Upper lobe of right lung (tissue), 1 donor: ENCODE measurements around the gene ALKBH1. TPM values are rescaled to one million over a fixed set of nuclear protein-coding genes. Genes with fewer than 3 reads are reported as not detected.

ENCODE experiments used
- ATAC-seq: fragments of 200-7000 bp; cut with Tn5 transposase; one replicate; pipeline ENCODE4 v1.9.1; 2020; ENCODE audit warnings: mild to moderate bottlenecking, moderate library complexity
- DNase-seq: peaks from one replicate; pipeline ENCODE4 v3.0.0-alpha.2; 2020
- H3K27ac ChIP-seq: fragments of 200-600 bp; one replicate; pipeline ENCODE4 v1.8.0; 2022
- H3K27me3 ChIP-seq: fragments of 200-600 bp; one replicate; pipeline ENCODE4 v1.8.0; 2022; ENCODE audit warnings: mild to moderate bottlenecking
- H3K36me3 ChIP-seq: fragments of 200-600 bp; one replicate; pipeline ENCODE4 v1.8.0; 2022
- H3K4me1 ChIP-seq: fragments of 200-600 bp; one replicate; pipeline ENCODE4 v1.8.0; 2022
- H3K4me3 ChIP-seq: fragments of 200-600 bp; one replicate; pipeline ENCODE4 v1.8.0; 2022; ENCODE audit warnings: mild to moderate bottlenecking
- H3K9me3 ChIP-seq: fragments of 200-600 bp; one replicate; pipeline ENCODE4 v1.8.0; 2022
- CTCF ChIP-seq: fragments of 200-600 bp; IDR thresholded peaks from one replicate; pipeline ENCODE4 v1.8.0; 2022; ENCODE audit warnings: antibody characterized with exemption
- intact Hi-C: fragments of 100-400 bp; cut with DNase I; formaldehyde crosslinking; loops from one replicate; pipeline ENCODE4 v1.11.0; 2022
- total RNA-seq: library from RNA; stranded (reverse); fragmentation: NEBNext Ultra II Directional; extraction: Animal tissue kit (Norgen Biotek cat#: 25700); gene quantifications from one replicate; pipeline ENCODE4 v1.2.1, GENCODE V29; 2021
- donor health status: DM: no; HTN: yes; CAD: no; lungs with severe emphysema.

ALKBH1 gene
- total RNA-seq, 1 donor from 2014 or later, result 11.6 TPM

- peaks cover 5% of the 10 kb centered on the region for H3K4me1 ChIP-seq
- DNase-seq (no peak), ATAC-seq (no peak)
- H3K4me3 ChIP-seq, result no peak overlapping the region
- no peaks in the 10 kb centered on the region for H3K9me3 ChIP-seq
- intact Hi-C loops, result no loop called here
- TF ChIP-seq CTCF, result no peak
- H3K27ac ChIP-seq, result no peak overlapping the region
- peaks cover 86% of the 10 kb centered on the region for H3K36me3 ChIP-seq
- H3K27me3 ChIP-seq, result no peaks in the 10 kb centered on the region
Measured at GRCh38 chr14:77741438-77741837, 33.6 kb upstream of the ALKBH1 start.

DNA sequence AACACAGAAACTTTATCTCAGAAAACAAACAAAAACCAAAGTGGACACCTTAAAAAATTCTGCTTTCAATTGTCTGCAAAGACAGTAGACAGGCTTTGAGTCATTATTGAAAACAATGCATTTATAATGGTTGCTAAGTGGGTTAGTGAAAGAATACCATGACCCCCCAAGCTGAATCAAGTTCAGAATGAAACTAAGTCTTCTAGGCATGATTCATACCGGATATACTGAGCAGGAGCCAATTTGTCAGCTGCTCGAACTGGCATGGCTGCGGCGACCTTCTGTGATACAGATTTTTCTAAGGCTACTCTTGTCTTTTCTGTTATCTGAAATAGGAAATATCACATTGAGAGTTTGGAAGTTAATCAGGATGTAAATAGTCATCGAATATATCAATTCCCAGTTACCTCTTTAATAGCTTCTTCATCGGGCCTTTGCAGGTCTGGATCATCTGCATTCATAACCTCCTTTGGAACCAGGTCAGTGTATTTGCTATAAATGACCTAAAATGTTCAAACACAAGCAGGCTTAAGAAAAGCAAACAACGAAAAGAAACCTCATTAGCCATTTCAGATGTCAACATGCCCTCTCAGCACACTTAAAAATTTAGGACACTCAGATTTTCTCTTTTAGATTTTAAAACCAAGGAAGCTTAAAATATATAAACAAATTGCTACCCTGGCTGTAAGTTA lies 30.9 kb upstream of the ALKBH1 start:
- no peak overlapping the region for H3K4me3 ChIP-seq
- peaks cover 88% of the 10 kb centered on the region for H3K36me3 ChIP-seq
- TF ChIP-seq CTCF, result no peak
- no peaks in the 10 kb centered on the region for H3K27me3 ChIP-seq
- no peaks in the 10 kb centered on the region for H3K9me3 ChIP-seq
- H3K4me1 ChIP-seq, result peaks cover 5% of the 10 kb centered on the region
- ATAC-seq (no peak), DNase-seq (no peak)
- no peak overlapping the region for H3K27ac ChIP-seq
- intact Hi-C loops, result no loop called here

- Histone ChIP-seq H3K27me3 (no peaks in the 10 kb centered on the region), H3K9me3 (no peaks in the 10 kb centered on the region), H3K4me1 (no peaks in the 10 kb centered on the region), H3K36me3 (peaks cover 100% of the 10 kb centered on the region), H3K27ac (no peak overlapping the region), H3K4me3 (no peak overlapping the region)
- DNase-seq (no peak), ATAC-seq (no peak)
- TF ChIP-seq CTCF, result no peak
- intact Hi-C loops, result no loop called here
Measured at GRCh38 chr14:77730976-77731497, 23.2 kb upstream of the ALKBH1 start.

- intact Hi-C loops, result no loop called here
- no peak for ATAC-seq
Measured at GRCh38 chr14:77722301-77722700, 14.5 kb upstream of the ALKBH1 start.

DNA sequence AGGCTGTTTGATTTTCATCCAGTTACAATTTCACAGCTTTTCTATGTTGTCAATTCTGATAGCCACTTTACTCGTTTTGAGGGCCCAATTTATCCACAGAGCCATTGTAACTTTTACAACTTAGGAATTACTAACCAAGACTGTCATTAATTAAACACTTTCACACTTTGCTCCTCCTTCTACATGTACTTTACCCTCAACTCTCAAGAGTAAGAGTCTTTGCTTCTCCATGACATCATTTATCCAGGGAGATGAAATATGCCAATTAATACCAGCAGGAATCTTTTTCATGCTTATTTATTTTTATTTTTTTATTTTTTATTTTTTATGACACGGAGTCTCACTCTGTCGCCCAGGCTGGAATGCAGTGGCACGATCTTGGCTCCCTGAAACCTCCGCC lies 13.6 kb upstream of the ALKBH1 start:
- H3K27ac ChIP-seq, result no peak overlapping the region
- ATAC-seq (no peak), DNase-seq (no peak)
- H3K9me3 ChIP-seq, result no peaks in the 10 kb centered on the region
- intact Hi-C loops, result no loop called here
- no peak for TF ChIP-seq CTCF
- H3K27me3 ChIP-seq, result no peaks in the 10 kb centered on the region
- no peaks in the 10 kb centered on the region for H3K4me1 ChIP-seq
- H3K4me3 ChIP-seq, result no peak overlapping the region
- peaks cover 100% of the 10 kb centered on the region for H3K36me3 ChIP-seq

More at GRCh38 chr14:77722301-77722700, 14.5 kb upstream of the ALKBH1 start:
- H3K4me3 ChIP-seq, result no peak overlapping the region
- no peaks in the 10 kb centered on the region for H3K9me3 ChIP-seq
- H3K4me1 ChIP-seq, result no peaks in the 10 kb centered on the region
- no peak for TF ChIP-seq CTCF
- H3K27me3 ChIP-seq, result no peaks in the 10 kb centered on the region
- DNase-seq, result no peak
- H3K36me3 ChIP-seq, result peaks cover 100% of the 10 kb centered on the region
- no peak overlapping the region for H3K27ac ChIP-seq
